ENCODE measurements around the gene ABLIM2.

ABLIM2 gene

GRCh38 chr4:8019396-8020365 is 138.9 kb downstream of the ABLIM2 start:
- FAIRE-seq: no peak

- FAIRE-seq: no peak
These were observed 142.1 kb downstream of the ABLIM2 start for GRCh38 chr4:8016527-8016926.

- peak; percentile 48 for FAIRE-seq
These were observed 143.1 kb downstream of the ABLIM2 start for GRCh38 chr4:8015512-8015911.

GRCh38 chr4:8013976-8014726 is 144.5 kb downstream of the ABLIM2 start:
- FAIRE-seq: no peak

GRCh38 chr4:8012517-8012916 is 146.1 kb downstream of the ABLIM2 start:
- no peak for FAIRE-seq

GRCh38 chr4:8010618-8011017 is 148.0 kb downstream of the ABLIM2 start:
- FAIRE-seq: no peak

- no peak for FAIRE-seq
These were observed 148.7 kb downstream of the ABLIM2 start for GRCh38 chr4:8009710-8010511.

- FAIRE-seq: no peak
These were observed 149.5 kb downstream of the ABLIM2 start for GRCh38 chr4:8009097-8009496.

GRCh38 chr4:8008391-8008790 is 150.2 kb downstream of the ABLIM2 start:
- FAIRE-seq: no peak

GRCh38 chr4:8007581-8007980 is 151.0 kb downstream of the ABLIM2 start:
- FAIRE-seq: no peak

GRCh38 chr4:8006471-8006870 is 152.1 kb downstream of the ABLIM2 start:
- FAIRE-seq: no peak

- FAIRE-seq: no peak
These were observed 152.8 kb downstream of the ABLIM2 start for GRCh38 chr4:8005814-8006215.

- no peak for FAIRE-seq
These were observed 153.4 kb downstream of the ABLIM2 start for GRCh38 chr4:8005033-8005808.

- no peak for FAIRE-seq
These were observed 154.5 kb downstream of the ABLIM2 start for GRCh38 chr4:8004066-8004465.

GRCh38 chr4:8002525-8003309 is 155.9 kb downstream of the ABLIM2 start:
- FAIRE-seq: no peak

GRCh38 chr4:8001564-8002355 is 156.9 kb downstream of the ABLIM2 start:
- no peak for FAIRE-seq

GRCh38 chr4:8000721-8001491 is 157.7 kb downstream of the ABLIM2 start:
- no peak for FAIRE-seq

GRCh38 chr4:8000247-8000646 is 158.4 kb downstream of the ABLIM2 start:
- no peak for FAIRE-seq

- no peak for FAIRE-seq
These were observed 158.9 kb downstream of the ABLIM2 start for GRCh38 chr4:7999695-8000094.

- FAIRE-seq: no peak
These were observed 159.3 kb downstream of the ABLIM2 start for GRCh38 chr4:7999279-7999678.
